Left ventricle myocardium inferior (tissue), 1 donor: Measurements from ENCODE around the gene SPATA9. TPM values are rescaled to one million over a fixed set of nuclear protein-coding genes. Genes with fewer than 3 reads are reported as not detected.

Source experiments
- DNase-seq: peaks from one replicate; pipeline ENCODE4 v3.0.0-alpha.2; 2020
- H3K27ac ChIP-seq: fragments of 200-600 bp; replicated peaks from 2 replicates; pipeline ENCODE4 v1.8.0; 2021
- H3K27me3 ChIP-seq: fragments of 200-600 bp; 2 replicates; pipeline ENCODE4 v1.8.0; 2021; ENCODE audit warnings: low read depth
- H3K36me3 ChIP-seq: fragments of 200-600 bp; 2 replicates; pipeline ENCODE4 v1.8.0; 2021
- H3K4me1 ChIP-seq: fragments of 200-600 bp; 2 replicates; pipeline ENCODE4 v1.8.0; 2021
- H3K4me3 ChIP-seq: fragments of 200-600 bp; 2 replicates; pipeline ENCODE4 v1.8.0; 2021; ENCODE audit warnings: mild to moderate bottlenecking, moderate library complexity
- H3K9me3 ChIP-seq: fragments of 200-600 bp; replicated peaks from 2 replicates; pipeline ENCODE4 v1.8.0; 2021
- CTCF ChIP-seq: fragments of 200-600 bp; IDR thresholded peaks from 2 replicates; pipeline ENCODE4 v1.8.0; 2021; ENCODE audit warnings: antibody characterized with exemption, mild to moderate bottlenecking, borderline replicate concordance
- intact Hi-C: fragments of 100-400 bp; cut with micrococcal nuclease; formaldehyde crosslinking; loops from one replicate; pipeline ENCODE4 v1.11.0; 2022
- total RNA-seq: library from RNA; stranded (reverse); fragmentation: NEBNext Ultra II Directional; extraction: Animal tissue kit (Norgen Biotek cat#: 25700); gene quantifications from one replicate; pipeline ENCODE4 v1.2.1, GENCODE V29; 2021
- donor health status: DM: no; HTN: yes; CAD: no; lungs with severe emphysema.

The SPATA9 gene
- total RNA-seq, 1 donor from 2014 or later: not detected

- Histone ChIP-seq H3K27me3 (no peaks in the 10 kb centered on the region), H3K4me3 (no peak overlapping the region), H3K4me1 (peaks cover 7% of the 10 kb centered on the region), H3K27ac (no peak overlapping the region), H3K36me3 (no peaks in the 10 kb centered on the region), H3K9me3 (no peaks in the 10 kb centered on the region)
- intact Hi-C loops: no loop called here
- TF ChIP-seq CTCF: no peak
- no peak for DNase-seq
Observed at GRCh38 chr5:95686651-95687050, 3.9 kb upstream of the SPATA9 start.

DNA sequence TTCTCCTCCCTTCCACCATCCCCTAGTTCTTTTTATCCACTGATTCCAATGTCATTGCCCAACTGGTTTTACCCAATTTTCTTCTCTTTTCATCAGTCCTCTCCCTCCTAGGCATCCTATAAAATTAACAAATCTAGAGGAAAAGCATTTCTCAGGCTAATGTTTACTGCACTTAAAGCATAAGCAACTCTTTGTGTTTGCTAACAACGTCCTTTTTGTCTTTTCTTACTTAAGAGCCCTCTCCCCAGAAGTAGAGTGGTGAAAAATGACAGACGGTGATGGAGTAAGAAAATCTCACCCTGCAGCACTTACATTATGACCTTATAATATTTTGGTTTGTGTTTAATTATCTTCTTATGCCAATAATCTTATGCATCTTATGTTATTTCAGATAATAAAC, 1.6 kb upstream of the SPATA9 start:
- Histone ChIP-seq H3K27ac (no peak overlapping the region), H3K4me3 (no peak overlapping the region), H3K27me3 (no peaks in the 10 kb centered on the region), H3K9me3 (no peaks in the 10 kb centered on the region), H3K4me1 (peaks cover 7% of the 10 kb centered on the region), H3K36me3 (no peaks in the 10 kb centered on the region)
- intact Hi-C loops: no loop called here
- TF ChIP-seq CTCF: no peak
- DNase-seq: no peak

- H3K4me3 ChIP-seq: no peak overlapping the region
- H3K27ac ChIP-seq: peak overlapping the region; percentile 35
- intact Hi-C loops: no loop called here
- H3K27me3 ChIP-seq: no peaks in the 10 kb centered on the region
- H3K4me1 ChIP-seq: peaks cover 31% of the 10 kb centered on the region
- H3K36me3 ChIP-seq: no peaks in the 10 kb centered on the region
- H3K9me3 ChIP-seq: no peaks in the 10 kb centered on the region
- no peak for TF ChIP-seq CTCF
- peak; percentile 25 for DNase-seq
Observed at GRCh38 chr5:95673081-95673480, 9.7 kb downstream of the SPATA9 start.

GRCh38 chr5:95672641-95673040, 10.2 kb downstream of the SPATA9 start:
- DNase-seq: no peak
- Histone ChIP-seq H3K27me3 (no peaks in the 10 kb centered on the region), H3K9me3 (no peaks in the 10 kb centered on the region), H3K36me3 (no peaks in the 10 kb centered on the region), H3K4me1 (peaks cover 31% of the 10 kb centered on the region), H3K27ac (peak overlapping the region; percentile 35), H3K4me3 (no peak overlapping the region)
- no peak for TF ChIP-seq CTCF
- intact Hi-C loops: no loop called here

DNA sequence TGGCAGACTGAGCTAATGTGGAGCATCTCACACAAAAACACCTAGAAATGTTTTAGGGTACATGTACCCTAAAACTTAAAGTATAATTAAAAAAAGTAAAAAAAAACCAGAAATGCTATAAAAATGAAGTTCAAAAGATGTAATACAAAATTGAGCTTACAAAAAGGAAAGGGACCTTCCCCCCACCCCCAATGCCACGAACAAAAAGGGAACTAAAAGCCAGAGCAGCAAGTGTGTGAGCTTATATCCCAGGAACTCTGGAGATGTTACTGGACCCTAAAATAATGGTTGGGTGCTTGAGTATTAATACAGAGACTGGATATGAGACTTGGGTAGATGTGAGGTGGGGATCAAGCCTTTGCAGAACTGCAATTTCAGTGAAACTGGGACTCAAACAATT, 11.0 kb downstream of the SPATA9 start:
- DNase-seq: no peak
- TF ChIP-seq CTCF: no peak
- Histone ChIP-seq H3K9me3 (no peaks in the 10 kb centered on the region), H3K27me3 (no peaks in the 10 kb centered on the region), H3K27ac (no peak overlapping the region), H3K4me1 (peaks cover 31% of the 10 kb centered on the region), H3K4me3 (no peak overlapping the region), H3K36me3 (no peaks in the 10 kb centered on the region)
- intact Hi-C loops: no loop called here

DNA sequence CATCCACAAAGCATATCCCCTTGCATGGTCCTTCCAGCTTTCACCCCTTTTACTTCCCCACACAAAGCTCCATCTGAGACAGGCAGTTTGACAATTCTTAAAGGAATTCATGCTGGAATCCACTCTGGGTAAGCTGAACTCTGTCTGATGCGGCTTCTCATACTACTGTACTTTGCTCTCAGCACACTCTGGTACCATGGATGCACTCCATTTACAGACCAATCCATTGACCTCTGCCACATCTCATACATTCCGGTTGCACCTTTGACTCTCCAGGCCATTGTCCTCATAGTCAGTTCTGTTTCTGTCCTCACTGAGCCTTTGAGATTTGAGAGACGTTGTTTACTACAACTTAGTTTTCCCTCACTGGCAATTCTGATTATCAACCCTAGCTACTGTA, 12.2 kb downstream of the SPATA9 start:
- DNase-seq: no peak
- H3K4me1 ChIP-seq: peaks cover 31% of the 10 kb centered on the region
- H3K4me3 ChIP-seq: no peak overlapping the region
- H3K27me3 ChIP-seq: no peaks in the 10 kb centered on the region
- no peaks in the 10 kb centered on the region for H3K9me3 ChIP-seq
- TF ChIP-seq CTCF: no peak
- H3K27ac ChIP-seq: peak overlapping the region; percentile 72
- intact Hi-C loops: no loop called here
- H3K36me3 ChIP-seq: no peaks in the 10 kb centered on the region
